HEK293T (cell line): ENCODE measurements around the gene NGFR.

Experiments
- CTCF ChIA-PET: fragments of 350-600 bp; formaldehyde crosslinking; extraction: SDS; loops from one replicate; lab custom pipeline; 2021; ENCODE audit warnings: antibody characterized with exemption, inconsistent platforms; lab: Yijun Ruan, JAX
- POLR2A ChIA-PET: fragments of 350-600 bp; formaldehyde crosslinking; extraction: SDS; loops from one replicate; lab custom pipeline; 2020; ENCODE audit warnings: antibody characterized with exemption, inconsistent platforms; lab: Yijun Ruan, JAX
- DNase-seq: peaks from one replicate; pipeline ENCODE4 v3.0.0; 2012; ENCODE audit warnings: mixed read lengths; ENCODE audit errors: extremely low spot score
- ARNT ChIP-seq: fragments of 450-650 bp; IDR thresholded peaks from 2 replicates; pipeline ENCODE4 v1.6.1; 2017; ENCODE audit warnings: mild to moderate bottlenecking
- BHLHE40 ChIP-seq: fragments of 450-650 bp; IDR thresholded peaks from 2 replicates; pipeline ENCODE4 v1.6.1; 2016; ENCODE audit warnings: mild to moderate bottlenecking, moderate library complexity, borderline replicate concordance
- CTBP1 ChIP-seq: fragments of 450-650 bp; IDR thresholded peaks from 2 replicates; pipeline ENCODE4 v1.6.1; 2016; ENCODE audit warnings: borderline replicate concordance
- ELF4 ChIP-seq: fragments of 450-650 bp; IDR thresholded peaks from 2 replicates; pipeline ENCODE4 v1.6.1; 2017; ENCODE audit warnings: antibody characterized with exemption
- FOXA1 ChIP-seq: fragments of 450-650 bp; IDR thresholded peaks from 2 replicates; pipeline ENCODE4 v1.6.1; 2016; ENCODE audit warnings: mild to moderate bottlenecking
- FOXK2 ChIP-seq: fragments of 450-650 bp; IDR thresholded peaks from 2 replicates; pipeline ENCODE4 v1.6.1; 2016; ENCODE audit warnings: mild to moderate bottlenecking
- FOXM1 ChIP-seq: fragments of 450-650 bp; IDR thresholded peaks from 2 replicates; pipeline ENCODE4 v1.6.1; 2017; ENCODE audit warnings: mild to moderate bottlenecking, borderline replicate concordance
- HDGF ChIP-seq: fragments of 450-650 bp; IDR thresholded peaks from 2 replicates; pipeline ENCODE4 v1.6.1; 2017; ENCODE audit warnings: antibody characterized with exemption, borderline replicate concordance
- L3MBTL2 ChIP-seq: fragments of 450-650 bp; conservative IDR thresholded peaks from 2 replicates; pipeline ENCODE4 v1.6.1; 2016; ENCODE audit warnings: mild to moderate bottlenecking
- LEF1 ChIP-seq: fragments of 450-650 bp; IDR thresholded peaks from 2 replicates; pipeline ENCODE4 v1.6.1; 2017; ENCODE audit warnings: mild to moderate bottlenecking, borderline replicate concordance
- NFRKB ChIP-seq: fragments of 450-650 bp; IDR thresholded peaks from 2 replicates; pipeline ENCODE4 v1.6.1; 2016; ENCODE audit warnings: mild to moderate bottlenecking, moderate library complexity
- PKNOX1 ChIP-seq: fragments of 450-650 bp; IDR thresholded peaks from 2 replicates; pipeline ENCODE4 v1.6.1; 2016
- SP1 ChIP-seq: fragments of 450-650 bp; IDR thresholded peaks from 2 replicates; pipeline ENCODE4 v1.6.1; 2017
- SUZ12 ChIP-seq: fragments of 450-650 bp; IDR thresholded peaks from 2 replicates; pipeline ENCODE4 v1.6.1; 2016; ENCODE audit warnings: mild to moderate bottlenecking
- TARDBP ChIP-seq: fragments of 450-650 bp; IDR thresholded peaks from 2 replicates; pipeline ENCODE4 v1.6.1; 2016
- ZNF384 ChIP-seq: fragments of 450-650 bp; IDR thresholded peaks from 2 replicates; pipeline ENCODE4 v1.6.1; 2016

The NGFR gene

GRCh38 chr17:49473900-49474751, 21.0 kb upstream of the NGFR start:
- TF ChIP-seq FOXA1, result no peak
- TF ChIP-seq ARNT, result no peak
- TF ChIP-seq SP1, result no peak
- no peak for TF ChIP-seq NFRKB
- no peak for TF ChIP-seq TARDBP
- no peak for TF ChIP-seq FOXM1
- no peak for TF ChIP-seq FOXK2
- TF ChIP-seq BHLHE40, result no peak
- DNase-seq, result no peak
- ChIA-PET POLR2A (no interaction called here), CTCF (no interaction called here)

- ChIA-PET CTCF (no interaction called here), POLR2A (no interaction called here)
- DNase-seq, result no peak
- TF ChIP-seq ZNF384 (no peak), FOXK2 (no peak), LEF1 (no peak), HDGF (no peak), NFRKB (no peak), PKNOX1 (no peak), FOXA1 (no peak), ELF4 (no peak), SP1 (no peak)
Measured at GRCh38 chr17:49477709-49478108, 17.4 kb upstream of the NGFR start.

- no peak for TF ChIP-seq NFRKB
- no peak for TF ChIP-seq FOXM1
- no peak for TF ChIP-seq SUZ12
- TF ChIP-seq CTBP1, result no peak
- TF ChIP-seq BHLHE40, result no peak
- no peak for TF ChIP-seq ZNF384
- no peak for TF ChIP-seq FOXA1
- TF ChIP-seq SP1, result no peak
- no peak for TF ChIP-seq TARDBP
- TF ChIP-seq PKNOX1, result no peak
- TF ChIP-seq FOXK2, result no peak
- TF ChIP-seq LEF1, result no peak
- no peak for TF ChIP-seq ARNT
- no peak for TF ChIP-seq HDGF
- no peak for TF ChIP-seq L3MBTL2
- no peak for TF ChIP-seq ELF4
- no peak for DNase-seq
- ChIA-PET CTCF (interaction anchor here (0.6 kb wide), 1 partner anchor 103 kb away, joined by 3 read pairs; no protein-coding TSS in a partner anchor), POLR2A (no interaction called here)
Measured at GRCh38 chr17:49480836-49481615, 14.1 kb upstream of the NGFR start.

- POLR2A ChIA-PET, result interaction anchor here (1.1 kb wide), 1 partner anchor 68 kb away, joined by 3 read pairs; the partner anchor contains the start of gene PHB1
- CTCF ChIA-PET, result interaction anchor here (0.7 to 1.2 kb wide), 2 partner anchors 74 kb away, joined by 3 read pairs; no protein-coding TSS in a partner anchor
- DNase-seq, result no peak
- TF ChIP-seq HDGF, result no peak
- TF ChIP-seq FOXM1, result no peak
- no peak for TF ChIP-seq L3MBTL2
- TF ChIP-seq FOXK2, result no peak
- TF ChIP-seq NFRKB, result no peak
- TF ChIP-seq SUZ12, result no peak
- TF ChIP-seq CTBP1, result no peak
- no peak for TF ChIP-seq ARNT
- no peak for TF ChIP-seq ZNF384
- no peak for TF ChIP-seq PKNOX1
- TF ChIP-seq LEF1, result no peak
- no peak for TF ChIP-seq BHLHE40
Measured at GRCh38 chr17:49482144-49482817, 12.8 kb upstream of the NGFR start.

GRCh38 chr17:49483599-49484509, 11.2 kb upstream of the NGFR start:
- POLR2A ChIA-PET, result interaction anchor here (0.9 kb wide), 1 partner anchor 18 kb away, joined by 3 read pairs; no protein-coding TSS in a partner anchor
- TF ChIP-seq BHLHE40, result no peak
- no peak for TF ChIP-seq NFRKB
- TF ChIP-seq SUZ12, result no peak
- no peak for TF ChIP-seq TARDBP
- no peak for TF ChIP-seq FOXA1
- TF ChIP-seq ARNT, result no peak
- TF ChIP-seq L3MBTL2, result no peak
- TF ChIP-seq PKNOX1, result no peak
- no peak for TF ChIP-seq SP1
- CTCF ChIA-PET, result interaction anchor here (2.0 kb wide), 1 partner anchor 13 kb away, joined by 7 read pairs; no protein-coding TSS in a partner anchor
- DNase-seq, result no peak
